Sigmoid colon (tissue), 4 donors: ENCODE data around the gene MOAP1.
A peak's percentile ranks its signal among the peaks of the same experiment; 100 is the strongest.

Source experiments
- CTCF ChIP-seq, 4 experiments: fragments of 450-650 bp in 3 of 4; fragments of 200-600 bp in 1 of 4; IDR thresholded peaks; one replicate each; pipeline ENCODE4 v1.5.1; 2016 to 2019; ENCODE audit warnings: antibody characterized with exemption in 4 of 4, mild to moderate bottlenecking in 3 of 4, moderate library complexity in 2 of 4
- POLR2A ChIP-seq, 2 donors: fragments of 450-650 bp; IDR thresholded peaks; one replicate each; pipeline ENCODE4 v1.6.1; 2016; ENCODE audit warnings: antibody characterized with exemption in 2 of 2, mild to moderate bottlenecking in 2 of 2, moderate library complexity in 2 of 2
- POLR2AphosphoS5 ChIP-seq, 4 donors: sonication (generic); formaldehyde crosslinking; IDR thresholded peaks; one replicate each; pipeline ENCODE4 v1.6.1; 2017; ENCODE audit warnings: antibody characterized with exemption in 4 of 4

DNA sequence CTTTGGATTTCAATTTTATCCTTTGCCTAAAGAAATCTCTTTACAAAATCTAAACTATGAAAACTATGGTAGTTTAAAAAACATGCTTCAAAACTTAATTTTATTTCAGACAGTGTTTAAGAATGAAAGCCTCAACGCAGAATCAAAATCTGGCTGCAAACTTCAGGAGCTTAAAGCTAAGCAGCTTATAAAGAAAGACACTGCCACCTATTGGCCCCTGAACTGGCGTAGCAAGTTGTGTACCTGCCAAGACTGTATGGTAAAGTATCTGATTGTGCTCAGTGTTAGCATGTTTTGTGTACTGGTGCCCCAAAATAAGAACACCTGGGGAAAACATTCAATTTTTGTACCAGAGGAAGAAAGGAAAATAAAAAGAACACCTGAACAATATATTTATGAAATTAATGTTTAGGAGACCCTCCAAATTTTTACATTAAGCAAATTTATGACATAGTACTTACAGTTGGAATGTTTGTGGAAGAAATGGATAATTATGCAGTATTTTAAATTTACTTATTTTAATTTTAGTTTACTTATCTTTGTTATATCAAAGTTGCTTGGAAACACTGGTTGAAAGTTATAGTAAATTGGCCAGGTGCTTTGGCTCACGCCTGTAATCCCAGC is 34.5 kb upstream of the MOAP1 start:
- no peak for TF ChIP-seq POLR2A (IDR thresholded peaks at IDR 0.05)
- peak in 1 of 4 experiments; percentile 32 for TF ChIP-seq CTCF (IDR thresholded peaks at IDR 0.05)
- TF ChIP-seq POLR2AphosphoS5 (IDR thresholded peaks at IDR 0.05): no peak
